NAMALWA (cell line): ENCODE measurements around the gene GFM1.

Source experiments
- DNase-seq: peaks from one replicate; pipeline ENCODE4 v3.0.0-alpha.2; 2015; ENCODE audit warnings: low spot score

The GFM1 gene

DNA sequence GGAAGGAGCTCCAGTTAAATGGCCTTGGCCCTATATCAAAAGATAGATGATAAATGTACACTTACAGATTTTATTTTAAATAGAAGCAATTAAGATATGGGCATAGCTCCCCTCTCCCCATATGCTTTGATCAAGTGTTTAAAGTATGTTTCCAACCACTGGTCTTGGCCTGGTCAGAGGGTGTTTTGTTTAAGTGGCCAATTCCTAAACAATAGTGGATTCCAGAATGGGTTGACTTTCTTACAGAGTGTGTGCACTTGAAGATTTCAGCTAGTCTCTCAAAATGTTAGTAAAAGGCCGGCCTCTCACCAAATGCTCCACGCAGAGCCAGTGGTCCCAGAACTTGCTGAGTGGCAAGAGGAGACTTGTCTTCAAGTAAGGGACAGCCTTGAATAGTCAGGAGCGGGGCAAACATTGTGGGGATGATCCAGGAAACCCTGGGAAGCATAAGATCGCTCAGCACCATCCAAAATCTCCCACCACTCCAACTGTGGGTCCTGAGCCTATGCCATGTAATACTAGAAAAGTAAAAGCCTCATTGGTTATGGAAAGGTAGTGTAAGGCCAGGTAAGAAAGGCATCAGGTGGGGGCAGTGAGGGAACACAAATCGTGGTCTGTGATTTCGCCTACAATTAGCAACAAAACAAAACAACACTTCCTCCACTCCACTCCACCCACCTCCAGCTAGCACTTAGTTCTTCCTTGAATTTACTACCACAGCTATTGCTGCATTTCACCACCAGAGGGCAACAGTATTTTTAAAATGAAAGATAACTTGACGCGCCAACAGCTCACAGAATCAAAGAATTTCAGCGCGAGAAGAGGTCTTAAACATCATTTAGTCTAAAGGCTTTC lies 83.1 kb downstream of the GFM1 start:
- peak; percentile 88 for DNase-seq

DNA sequence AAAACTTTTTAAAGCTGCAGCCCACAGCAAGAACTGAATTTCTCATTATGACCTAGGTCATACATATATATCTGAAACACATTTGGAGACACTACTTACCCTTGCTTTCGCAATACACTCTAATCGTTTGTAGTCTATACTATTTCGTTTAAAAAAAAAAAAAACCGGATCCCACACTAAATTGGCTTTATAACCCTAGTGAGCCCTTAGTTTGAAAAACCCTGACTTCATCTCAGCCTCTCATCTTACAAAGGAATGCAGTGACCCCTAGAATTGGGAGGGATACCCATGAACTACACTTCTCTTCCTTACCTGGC lies 83.7 kb downstream of the GFM1 start:
- no peak for DNase-seq

- DNase-seq, result no peak
Observed at GRCh38 chr3:158728851-158729250, 84.5 kb downstream of the GFM1 start.

DNA sequence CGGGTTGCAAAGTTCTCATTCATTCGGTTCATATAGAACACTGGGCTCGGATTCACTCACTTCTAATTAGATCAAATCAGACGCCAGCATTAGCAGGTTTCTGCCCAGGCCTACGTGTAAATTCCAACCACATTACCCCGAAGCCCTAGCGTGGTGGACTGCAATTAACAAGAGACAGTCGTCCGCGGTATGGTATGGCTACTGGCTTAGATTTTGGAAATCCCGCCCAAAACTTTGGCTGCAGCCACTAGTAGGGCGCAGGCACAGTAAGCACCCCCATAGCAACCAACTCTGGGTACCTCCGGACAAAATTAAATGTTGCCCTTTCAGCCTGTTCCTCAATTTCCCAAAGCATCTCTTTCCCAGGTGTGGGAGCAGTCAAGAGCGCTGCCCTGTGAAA lies 87.2 kb downstream of the GFM1 start:
- no peak for DNase-seq

GRCh38 chr3:158731938-158732855 lies 87.9 kb downstream of the GFM1 start, which contains the start of gene RARRES1:
RARRES1 (minus strand) TSS chr3:158732457; CDS start chr3:158732415, 42 bp downstream.
- DNase-seq, result no peak

DNA sequence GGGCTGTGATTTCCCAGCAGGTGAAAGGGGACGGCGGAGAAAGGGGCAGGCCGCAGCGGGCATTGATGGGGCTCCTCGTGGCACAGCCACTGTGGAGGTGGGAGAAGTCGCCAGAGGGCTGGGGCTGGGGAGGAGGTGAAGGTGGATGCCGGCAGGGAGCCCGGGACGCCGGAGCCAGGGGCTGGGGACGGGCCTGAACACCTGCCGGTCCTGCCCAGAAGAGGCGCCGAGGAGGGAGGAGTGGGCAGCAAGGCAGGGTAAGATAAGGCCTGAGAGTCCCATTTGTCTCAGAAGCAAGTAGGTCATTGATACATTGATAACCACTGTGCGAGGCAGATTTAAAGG lies 88.5 kb downstream of the GFM1 start:
- no peak for DNase-seq

GRCh38 chr3:158733656-158734055 lies 89.3 kb downstream of the GFM1 start:
- no peak for DNase-seq

- DNase-seq, result no peak
Observed at GRCh38 chr3:158735296-158736033, 91.1 kb downstream of the GFM1 start.

DNA sequence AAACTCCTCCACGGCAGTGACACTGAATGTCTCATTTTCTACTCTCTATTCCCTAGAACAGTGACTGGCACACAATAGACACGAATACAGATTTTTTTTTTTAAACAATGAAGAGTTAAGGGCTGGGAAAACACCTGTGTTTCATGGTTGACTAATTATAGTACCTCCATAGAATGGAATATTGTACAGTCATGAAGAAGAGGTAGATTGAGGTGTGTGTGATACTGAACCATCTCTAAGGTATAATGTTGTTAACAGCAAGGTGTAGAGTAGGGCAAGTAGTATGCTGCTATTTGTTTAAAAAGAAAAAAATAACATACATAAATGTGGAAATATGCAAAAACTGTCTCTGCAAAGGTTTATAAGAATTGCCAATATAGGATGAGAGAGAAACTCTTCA lies 93.1 kb downstream of the GFM1 start:
- no peak for DNase-seq

- no peak for DNase-seq
Observed at GRCh38 chr3:158737976-158738615, 93.8 kb downstream of the GFM1 start.

GRCh38 chr3:158738653-158739052 lies 94.3 kb downstream of the GFM1 start:
- no peak for DNase-seq

- DNase-seq, result no peak
Observed at GRCh38 chr3:158739078-158739477, 94.8 kb downstream of the GFM1 start.

DNA sequence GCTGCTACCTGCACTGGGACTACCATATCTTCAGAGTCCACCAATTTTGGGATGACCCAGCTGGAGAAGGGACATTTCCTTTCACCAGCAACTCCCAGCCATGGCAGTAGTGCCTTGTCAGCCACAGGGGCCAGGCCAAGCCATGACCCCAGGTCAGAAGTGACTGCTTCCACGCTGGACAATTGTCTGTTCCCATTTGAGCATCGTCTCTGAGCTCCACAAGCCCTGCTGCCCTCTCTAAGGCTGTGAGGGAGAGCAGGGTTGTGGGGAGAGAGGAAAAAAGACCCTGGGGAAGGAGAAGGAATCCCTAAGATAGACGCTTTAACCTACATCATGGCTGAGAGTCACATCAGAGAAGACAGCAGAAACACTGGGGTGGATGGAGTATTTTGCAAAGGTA lies 95.3 kb downstream of the GFM1 start:
- DNase-seq, result no peak
